Myocyte (in vitro differentiated cells): ENCODE results near the gene RPL6. TPM values are rescaled to one million over a fixed set of nuclear protein-coding genes. Genes with fewer than 3 reads are reported as not detected.
A peak's percentile ranks its signal among the peaks of the same experiment; 100 is the strongest.

Experiments used
- DNase-seq: peaks from one replicate; pipeline ENCODE4 v3.0.0-alpha.2; 2012; ENCODE audit warnings: low read depth
- total RNA-seq: library from RNA; depleted of rRNA; stranded (reverse); fragments of >200 nt; gene quantifications from 2 replicates; pipeline ENCODE4 v1.2.3, GENCODE V29; 2014

RPL6 gene
- total RNA-seq, 1 donor from 2014 or later: 1,781 TPM

- no peak for DNase-seq
Measured at GRCh38 chr12:112380663-112381405, 28.6 kb downstream of the RPL6 start.

DNA sequence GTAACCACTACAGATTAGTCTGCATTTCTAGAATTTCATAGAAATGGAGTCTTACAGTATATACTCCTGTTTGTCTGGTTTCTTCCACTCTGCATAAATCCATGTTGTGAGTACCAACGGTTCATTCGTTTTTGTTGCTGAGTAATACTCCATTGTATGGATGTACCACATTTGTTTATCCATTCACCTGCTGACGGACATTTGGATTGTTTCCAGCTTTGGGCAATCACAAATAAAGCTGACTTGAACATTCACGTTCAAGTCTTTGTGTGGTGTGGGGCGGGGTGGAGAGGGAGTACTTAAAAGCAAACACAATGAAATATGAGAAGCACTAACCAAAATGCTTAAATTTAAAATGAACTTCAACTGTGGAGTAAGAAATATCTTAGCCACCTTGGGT lies 34.3 kb downstream of the RPL6 start:
- DNase-seq: no peak

DNA sequence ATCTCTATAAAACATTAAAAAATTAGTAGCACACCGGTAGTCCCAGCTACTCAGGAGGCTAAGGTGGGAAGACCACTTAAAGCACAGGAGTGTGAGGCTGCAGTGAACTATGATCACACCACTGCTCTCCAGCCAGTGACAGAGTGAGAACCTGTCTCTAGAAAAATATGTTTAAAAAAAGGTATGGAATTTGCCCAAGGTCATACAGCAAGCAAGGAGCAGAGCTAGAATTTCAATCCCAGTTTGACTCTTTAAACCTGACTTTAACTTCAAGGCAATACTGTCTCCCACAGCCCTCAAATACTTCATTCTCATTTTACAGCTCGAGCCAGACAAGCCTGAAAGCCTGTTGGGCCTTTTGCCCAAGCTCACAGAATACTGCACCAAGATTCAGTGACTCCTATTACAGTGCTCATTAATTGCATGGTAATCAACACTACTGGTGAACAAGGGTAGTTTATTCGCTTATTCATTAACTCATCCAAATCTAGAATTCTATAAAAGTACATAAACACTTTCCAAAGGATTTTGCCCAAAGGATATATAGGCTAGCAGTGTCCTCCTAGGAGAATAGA lies 35.2 kb downstream of the RPL6 start:
- no peak for DNase-seq

- DNase-seq: no peak
Measured at GRCh38 chr12:112370868-112371510, 38.4 kb downstream of the RPL6 start.

- no peak for DNase-seq
Measured at GRCh38 chr12:112370199-112370598, 39.2 kb downstream of the RPL6 start.

GRCh38 chr12:112368856-112369255 lies 40.5 kb downstream of the RPL6 start:
- DNase-seq: peak; percentile 15

- DNase-seq: no peak
Measured at GRCh38 chr12:112367965-112368364, 41.4 kb downstream of the RPL6 start.

DNA sequence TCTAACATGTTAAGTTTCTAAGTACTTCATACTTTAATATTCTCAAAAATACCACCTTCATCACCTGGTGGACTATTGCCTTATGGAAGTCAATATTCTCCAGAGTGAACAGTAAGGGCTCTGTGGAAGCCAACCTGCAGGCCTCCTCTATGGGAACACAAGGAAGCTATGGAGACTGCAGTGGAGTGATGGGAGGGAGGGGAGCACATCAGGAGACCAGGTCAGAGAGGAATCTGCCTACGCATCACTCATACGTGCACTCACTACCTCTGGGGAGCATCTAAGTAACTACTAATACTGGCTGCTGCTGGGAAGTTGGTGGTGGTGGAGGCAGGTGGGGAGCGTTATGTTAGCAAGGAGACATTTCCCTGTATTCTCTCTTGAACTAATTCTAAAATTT lies 47.1 kb downstream of the RPL6 start:
- DNase-seq: no peak

DNA sequence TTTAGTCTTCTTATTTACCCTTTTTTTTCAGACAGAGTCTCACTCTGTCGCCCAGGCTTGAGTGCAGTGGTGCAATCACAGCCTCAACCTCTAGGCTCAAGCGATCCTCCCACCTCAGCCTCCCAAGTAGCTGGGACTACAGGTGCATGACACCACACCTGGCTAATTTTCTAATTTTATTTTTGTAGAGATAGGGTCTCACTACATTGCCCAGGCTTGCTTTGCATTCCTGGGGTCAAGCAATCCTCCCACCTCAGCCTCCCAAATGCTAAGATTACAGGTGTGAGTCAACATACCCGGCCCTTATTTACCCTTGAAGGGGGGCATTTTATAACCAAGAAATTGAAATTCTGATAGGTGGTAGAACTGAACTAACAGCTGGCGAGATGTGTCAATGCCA lies 48.1 kb downstream of the RPL6 start:
- DNase-seq: no peak

- DNase-seq: no peak
Measured at GRCh38 chr12:112359290-112359689, 50.1 kb downstream of the RPL6 start.

GRCh38 chr12:112357214-112357613 lies 52.2 kb downstream of the RPL6 start:
- DNase-seq: no peak

Other genes starting within 250 kb of the RPL6 start
- gene HECTD4, start 27.2 kb downstream of the RPL6 start, total RNA-seq: 24.9 and 26.0 TPM in 2 replicates
- 92.8 and 108 TPM in 2 replicates for gene PTPN11, start 9.3 kb upstream of the RPL6 start, total RNA-seq